Hematopoietic multipotent progenitor cell treated with erythropoietin and hydrocortisone succinate and interleukin-3 and kit ligand, for 17 days (in vitro differentiated cells): ENCODE measurements around the gene PLPP6.
A peak's percentile ranks its signal among the peaks of the same experiment; 100 is the strongest.

ENCODE experiments used
- DNase-seq: peaks from one replicate; pipeline ENCODE4 v3.0.0-alpha.2; 2015; ENCODE audit warnings: low spot score

Gene PLPP6

DNA sequence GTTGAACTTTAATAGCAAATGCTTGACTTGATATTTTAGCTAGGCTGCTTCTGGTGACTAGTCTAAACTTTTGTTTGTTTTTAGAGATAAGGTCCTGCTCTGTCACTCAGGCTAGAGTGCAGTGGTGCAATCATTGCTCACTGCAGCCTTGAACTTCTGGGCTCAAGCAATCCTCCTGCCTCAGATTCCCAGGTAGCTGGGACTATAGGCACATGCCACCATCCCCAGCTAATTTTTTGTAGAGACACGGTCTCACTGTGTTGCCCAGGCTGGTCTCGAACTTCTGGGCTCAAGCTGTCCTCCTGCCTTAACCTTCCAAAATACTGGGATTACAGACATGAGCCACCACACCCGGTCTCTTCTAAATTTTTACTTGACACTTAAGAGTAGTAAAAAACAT lies 38.0 kb downstream of the PLPP6 start:
- peak; percentile 53 for DNase-seq

DNA sequence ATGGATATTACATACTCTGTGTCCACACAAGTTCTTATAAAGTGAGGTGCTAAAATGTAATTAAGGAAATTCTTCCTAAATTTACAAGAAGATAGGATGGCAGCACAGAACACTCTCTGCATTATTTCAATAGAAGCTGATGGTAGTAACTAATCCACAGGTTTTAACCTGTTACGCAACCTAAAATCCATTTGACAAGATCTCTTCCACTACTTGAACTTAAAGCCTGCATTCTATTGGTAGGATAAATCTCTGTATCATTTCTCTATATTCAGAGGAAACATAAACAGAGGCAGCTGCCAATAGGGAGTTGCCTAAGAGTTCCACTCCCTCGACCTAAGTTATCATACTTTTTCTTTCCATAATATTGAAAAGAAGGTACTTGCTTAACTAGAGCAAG lies 38.8 kb downstream of the PLPP6 start:
- DNase-seq: no peak

DNA sequence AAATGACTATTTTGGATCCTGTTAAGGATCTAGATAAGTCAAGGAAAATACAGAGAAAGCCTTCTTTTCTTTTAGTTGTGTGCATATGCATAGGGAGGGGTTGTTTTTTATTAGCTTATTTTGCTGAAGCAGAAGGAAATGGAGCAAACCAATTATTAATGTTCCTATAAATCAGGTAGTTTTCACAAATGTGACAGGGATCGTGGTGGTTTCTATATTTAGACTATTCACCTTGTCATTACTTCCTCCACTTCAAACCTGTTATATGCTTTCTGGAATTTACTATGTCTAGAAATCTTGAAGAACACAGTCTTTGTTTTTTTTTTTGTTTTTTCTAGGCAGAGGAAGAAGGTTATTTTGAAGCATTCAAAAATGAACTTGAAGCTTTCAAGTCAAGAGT lies 39.4 kb downstream of the PLPP6 start:
- DNase-seq: no peak

DNA sequence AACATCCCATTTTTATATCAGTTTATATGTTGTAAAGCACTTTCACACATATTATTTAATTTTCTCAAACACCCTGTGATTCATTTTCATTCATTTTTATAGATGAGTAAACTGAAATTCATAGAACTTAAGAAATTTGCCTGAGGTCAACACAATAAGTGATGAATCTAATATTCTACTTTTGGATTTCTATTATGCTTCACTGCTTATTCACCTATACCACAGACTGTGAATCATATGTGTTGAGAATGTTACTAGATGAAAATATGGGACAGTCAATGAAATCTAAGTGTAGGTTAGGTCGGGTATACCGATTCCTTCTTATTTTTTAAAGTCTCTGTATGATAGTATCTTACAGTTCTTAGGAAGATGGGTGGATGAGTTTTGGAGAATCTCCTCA lies 42.0 kb downstream of the PLPP6 start:
- DNase-seq: no peak

DNA sequence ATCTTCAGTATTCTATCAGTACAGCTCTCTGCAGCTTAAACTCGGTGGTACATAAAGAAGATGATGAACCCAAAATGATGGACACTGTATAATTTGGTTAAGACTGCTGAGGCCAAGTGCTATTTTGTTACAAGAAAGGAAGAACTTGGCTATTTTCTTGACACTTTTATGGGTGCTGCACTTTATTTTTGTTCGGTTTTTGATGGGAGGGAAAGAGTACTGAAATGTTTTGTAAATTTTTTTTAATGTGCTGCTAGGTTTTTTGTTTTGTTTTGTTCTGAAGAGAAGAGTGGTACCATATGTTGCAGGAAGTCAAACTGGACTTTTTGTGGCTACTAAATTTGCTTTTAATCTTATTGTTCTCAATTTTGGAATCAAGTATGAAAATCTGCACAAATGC lies 43.9 kb downstream of the PLPP6 start:
- no peak for DNase-seq

DNA sequence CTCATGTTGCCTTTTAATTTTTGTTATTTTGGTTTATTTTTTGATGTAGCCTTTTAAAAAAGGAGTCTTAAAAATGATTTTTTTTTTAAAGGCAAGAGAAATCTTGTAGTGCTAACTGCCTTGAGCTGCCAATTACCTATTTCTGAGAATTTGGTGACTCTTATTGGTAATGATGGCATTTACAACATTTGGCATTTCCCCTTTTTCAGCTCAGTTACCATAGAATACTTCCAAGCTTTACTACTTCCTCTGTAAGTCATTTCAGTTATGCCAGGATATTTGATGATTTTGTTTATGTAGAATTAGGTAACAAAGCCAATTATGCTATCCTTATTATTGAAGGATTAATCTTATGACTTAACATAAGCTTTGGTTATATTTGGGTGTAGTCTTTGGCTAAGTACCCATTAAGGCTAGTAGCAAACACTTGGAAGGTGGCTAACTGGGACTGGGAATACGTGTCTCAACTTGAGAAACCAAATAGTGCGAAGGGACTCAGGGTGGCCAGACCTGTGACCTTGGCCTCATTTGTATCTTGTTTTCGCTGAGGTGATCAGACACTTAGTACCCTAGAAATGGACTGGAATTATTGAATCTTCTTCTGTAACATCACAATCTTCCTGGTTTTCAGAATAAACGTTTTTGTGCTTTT lies 45.0 kb downstream of the PLPP6 start:
- no peak for DNase-seq

DNA sequence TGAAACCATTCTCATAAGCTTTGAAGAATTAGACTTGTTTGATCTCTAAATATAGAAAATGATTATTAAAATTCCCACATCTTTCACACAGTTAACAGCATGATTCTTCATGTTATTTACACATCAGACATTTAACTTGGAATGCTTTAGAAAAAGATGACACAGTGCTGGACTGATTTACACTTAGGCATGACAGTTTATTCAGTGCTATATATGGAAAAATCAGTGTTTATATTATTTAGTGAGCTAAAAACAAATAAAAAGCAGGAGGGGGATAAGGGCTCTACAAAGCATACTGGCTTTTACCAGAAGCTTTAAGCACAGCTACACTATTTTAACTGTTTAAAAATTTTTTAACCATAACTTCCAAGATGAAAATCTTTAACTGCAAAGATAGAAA lies 47.3 kb downstream of the PLPP6 start:
- DNase-seq: no peak

DNA sequence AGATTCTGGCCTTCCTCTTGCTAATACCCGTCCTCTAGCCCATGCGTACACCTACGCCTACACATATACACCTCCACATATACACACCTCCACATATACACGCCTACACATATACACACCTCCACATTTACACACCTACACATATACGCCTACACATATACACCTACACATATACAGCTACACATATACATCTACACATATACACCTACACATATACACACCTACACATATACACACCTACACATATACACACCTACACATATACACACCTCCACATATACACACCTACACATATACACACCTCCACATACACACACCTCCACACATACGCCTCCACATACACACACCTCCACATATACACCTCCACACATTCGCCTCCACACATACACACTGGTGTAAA lies 51.8 kb downstream of the PLPP6 start:
- no peak for DNase-seq

DNA sequence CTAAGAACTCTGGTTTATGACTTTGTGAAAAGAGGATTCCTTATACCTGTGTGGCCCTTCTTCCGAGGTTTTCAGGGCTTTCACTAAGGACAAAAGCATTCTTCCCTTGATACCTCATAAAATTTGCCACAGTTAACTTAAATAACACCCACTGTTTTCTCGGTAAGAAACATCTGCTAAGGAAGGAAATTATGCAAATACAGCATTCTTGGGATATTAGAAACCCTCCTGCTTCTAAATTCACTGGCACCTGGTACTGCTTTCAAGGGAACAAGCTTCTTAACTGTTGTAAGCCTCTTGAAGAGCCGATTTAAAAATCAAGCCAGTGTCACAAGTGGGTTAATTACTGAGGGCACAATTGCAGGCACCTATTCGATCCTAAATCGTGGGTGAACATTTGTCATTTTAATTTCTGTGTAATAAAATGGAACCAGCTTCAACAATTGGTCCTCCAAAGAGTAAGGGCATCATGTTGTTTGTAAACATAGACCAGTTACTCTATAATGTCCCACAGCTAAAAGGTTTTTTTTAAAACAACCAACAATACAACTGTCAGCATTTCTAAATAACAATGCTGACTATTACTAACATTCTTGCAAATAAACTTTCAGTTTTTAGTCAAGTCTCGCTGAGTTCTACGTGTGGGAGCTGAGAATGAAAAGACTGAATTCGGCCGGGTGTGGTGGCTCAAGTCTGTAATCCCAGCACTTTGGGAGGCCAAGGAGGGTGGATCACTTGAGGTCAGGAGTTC lies 52.3 kb downstream of the PLPP6 start:
- DNase-seq: no peak
